ENCODE data around the gene MYOT.

DNA sequence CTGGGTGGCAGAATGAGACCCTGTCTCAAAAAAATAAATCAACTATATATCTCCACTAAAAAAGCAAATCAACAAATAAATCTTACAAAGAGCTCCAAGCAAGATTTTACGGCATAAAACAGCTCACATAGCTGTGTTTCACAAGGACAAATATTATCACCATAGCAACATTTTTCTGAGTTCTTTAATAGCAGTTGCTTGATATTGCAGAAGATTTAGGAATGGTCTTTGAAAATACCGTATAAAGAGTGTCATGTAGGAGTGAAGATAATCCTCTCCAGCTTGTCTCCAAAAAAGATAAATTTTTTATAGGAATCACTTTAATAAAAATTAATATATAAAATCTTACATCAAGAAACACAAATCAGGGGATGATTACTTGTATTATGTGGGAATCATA lies 36.6 kb upstream of the MYOT start:
- TF ChIP-seq, protein P1, sequence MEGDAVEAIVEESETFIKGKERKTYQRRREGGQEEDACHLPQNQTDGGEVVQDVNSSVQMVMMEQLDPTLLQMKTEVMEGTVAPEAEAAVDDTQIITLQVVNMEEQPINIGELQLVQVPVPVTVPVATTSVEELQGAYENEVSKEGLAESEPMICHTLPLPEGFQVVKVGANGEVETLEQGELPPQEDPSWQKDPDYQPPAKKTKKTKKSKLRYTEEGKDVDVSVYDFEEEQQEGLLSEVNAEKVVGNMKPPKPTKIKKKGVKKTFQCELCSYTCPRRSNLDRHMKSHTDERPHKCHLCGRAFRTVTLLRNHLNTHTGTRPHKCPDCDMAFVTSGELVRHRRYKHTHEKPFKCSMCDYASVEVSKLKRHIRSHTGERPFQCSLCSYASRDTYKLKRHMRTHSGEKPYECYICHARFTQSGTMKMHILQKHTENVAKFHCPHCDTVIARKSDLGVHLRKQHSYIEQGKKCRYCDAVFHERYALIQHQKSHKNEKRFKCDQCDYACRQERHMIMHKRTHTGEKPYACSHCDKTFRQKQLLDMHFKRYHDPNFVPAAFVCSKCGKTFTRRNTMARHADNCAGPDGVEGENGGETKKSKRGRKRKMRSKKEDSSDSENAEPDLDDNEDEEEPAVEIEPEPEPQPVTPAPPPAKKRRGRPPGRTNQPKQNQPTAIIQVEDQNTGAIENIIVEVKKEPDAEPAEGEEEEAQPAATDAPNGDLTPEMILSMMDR (IDR thresholded peaks at IDR 0.05; ENCODE audit: low read length): no peak
- TF ChIP-seq EZH2phosphoT487 (IDR thresholded peaks at IDR 0.05; ENCODE audit: low read length): no peak
